NT2/D1 (cell line): ENCODE data around the gene CA11.

ENCODE experiments used
- SUZ12 ChIP-seq: IDR thresholded peaks from 2 replicates; pipeline ENCODE4 v1.6.1; 2011; ENCODE audit not compliant: insufficient read length, insufficient read depth; ENCODE audit errors: extremely low read depth
- YY1 ChIP-seq: IDR thresholded peaks from 2 replicates; pipeline ENCODE4 v1.6.1; 2011; ENCODE audit not compliant: insufficient read length, insufficient read depth
- ZNF274 ChIP-seq: IDR thresholded peaks from 2 replicates; pipeline ENCODE4 v1.6.1; 2011; ENCODE audit warnings: mild to moderate bottlenecking, low read depth, low read length

DNA sequence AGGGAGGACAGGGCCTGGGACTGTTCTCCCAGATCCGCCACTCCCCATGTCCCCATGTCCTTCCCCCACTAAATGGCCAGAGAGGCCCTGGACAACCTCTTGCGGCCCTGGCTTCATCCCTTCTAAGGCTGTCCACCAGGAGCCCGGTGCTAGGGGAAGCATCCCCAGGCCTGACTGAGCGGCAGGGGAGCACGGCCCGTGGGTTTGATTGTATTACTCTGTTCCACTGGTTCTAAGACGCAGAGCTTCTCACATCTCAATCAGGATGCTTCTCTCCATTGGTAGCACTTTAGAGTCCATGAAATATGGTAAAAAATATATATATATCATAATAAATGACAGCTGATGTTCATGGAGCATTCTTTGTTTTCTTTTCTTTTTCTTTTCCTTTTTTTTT is 38.6 kb downstream of the CA11 start:
- TF ChIP-seq YY1 (no peak), ZNF274 (no peak), SUZ12 (no peak)
